CD4-positive, alpha-beta T cell treated with Interleukin-10 for 1 hour (primary cell): Measurements from ENCODE around the gene ZNF292.
"Not testable (repeated sequence)": the region's sequence is repeated elsewhere in the genome, so short reads cannot be mapped to it uniquely, and the experiment has no call there.

Source experiments
- DNase-seq: peaks from one replicate; pipeline ENCODE4 v3.0.0-alpha.2; 2020

Gene ZNF292

DNA sequence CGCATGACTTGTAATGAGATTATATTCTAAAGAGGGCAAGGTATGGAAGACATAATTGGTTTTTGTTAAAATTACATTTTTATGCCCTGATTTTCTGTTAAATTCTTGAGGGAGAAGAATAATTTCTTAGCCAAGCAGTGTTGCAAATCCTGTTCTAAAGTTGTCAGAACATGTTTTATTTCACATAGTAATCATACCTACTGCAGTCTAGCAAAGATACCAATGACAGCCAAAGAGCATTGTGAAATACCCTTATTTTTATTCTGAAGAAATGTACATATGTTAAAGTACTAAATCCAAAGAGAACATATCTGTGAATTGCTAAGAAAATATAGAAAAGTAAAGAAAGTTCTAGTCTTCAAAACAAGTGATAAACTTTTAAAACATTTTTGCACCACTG, 127.4 kb downstream of the ZNF292 start:
- DNase-seq = no peak

DNA sequence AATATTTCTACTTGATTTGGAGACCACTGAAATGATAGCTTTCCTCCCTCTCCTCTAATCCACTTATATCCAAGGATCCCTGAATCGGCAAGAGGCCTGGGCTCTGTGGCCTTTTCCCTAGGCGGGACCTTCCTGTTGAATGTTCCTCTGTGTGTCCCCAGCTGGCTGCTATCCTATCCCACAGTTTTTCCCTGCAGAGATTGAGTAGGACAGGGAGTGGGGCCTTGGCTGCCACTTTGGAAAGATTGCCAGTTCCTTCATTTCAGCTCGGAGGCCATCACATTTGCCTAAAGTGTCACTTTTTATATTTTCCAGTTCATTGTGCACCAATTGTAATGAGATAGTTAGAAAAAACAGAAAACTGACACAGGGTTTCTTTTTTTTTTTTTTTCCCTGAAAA, 128.1 kb downstream of the ZNF292 start:
- no peak for DNase-seq

DNA sequence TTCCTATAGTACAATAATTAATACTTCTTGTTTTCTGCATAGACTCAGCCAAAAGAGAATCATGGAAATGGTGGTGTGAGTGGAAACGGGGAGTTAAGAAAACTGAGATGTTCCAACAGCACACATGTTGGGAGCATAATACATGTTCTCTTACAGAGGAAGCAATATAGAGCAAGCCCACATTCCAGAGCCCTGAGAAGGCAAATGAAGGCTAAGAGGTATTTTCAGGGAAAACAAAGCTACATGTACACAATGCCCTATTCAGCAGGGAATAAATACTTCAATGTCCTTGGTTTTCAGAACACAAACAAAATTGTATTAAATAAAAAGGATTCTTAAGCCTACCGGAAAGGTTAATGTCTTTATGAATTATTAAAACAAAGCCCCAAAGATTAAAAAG, 131.9 kb downstream of the ZNF292 start:
- no peak for DNase-seq

DNA sequence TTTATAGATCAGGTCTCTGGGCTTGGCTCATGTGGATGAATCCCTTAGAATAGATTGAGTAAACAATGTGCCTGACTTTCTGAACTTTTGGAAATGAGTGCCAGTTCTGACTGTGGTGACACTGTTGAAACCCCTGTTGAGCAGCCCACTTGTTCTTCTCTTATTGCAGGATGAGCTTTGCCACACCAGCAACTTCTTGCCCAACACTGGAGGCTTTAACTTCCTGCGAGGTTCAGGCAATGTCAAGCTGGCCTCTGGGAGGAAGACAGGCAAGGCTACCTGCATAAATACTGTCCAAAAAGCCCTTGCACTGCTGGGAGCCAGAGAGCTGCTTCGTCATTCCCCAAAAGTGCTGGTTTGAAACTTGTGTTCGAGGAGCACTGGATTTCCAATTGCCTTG, 134.2 kb downstream of the ZNF292 start:
- no peak for DNase-seq

DNA sequence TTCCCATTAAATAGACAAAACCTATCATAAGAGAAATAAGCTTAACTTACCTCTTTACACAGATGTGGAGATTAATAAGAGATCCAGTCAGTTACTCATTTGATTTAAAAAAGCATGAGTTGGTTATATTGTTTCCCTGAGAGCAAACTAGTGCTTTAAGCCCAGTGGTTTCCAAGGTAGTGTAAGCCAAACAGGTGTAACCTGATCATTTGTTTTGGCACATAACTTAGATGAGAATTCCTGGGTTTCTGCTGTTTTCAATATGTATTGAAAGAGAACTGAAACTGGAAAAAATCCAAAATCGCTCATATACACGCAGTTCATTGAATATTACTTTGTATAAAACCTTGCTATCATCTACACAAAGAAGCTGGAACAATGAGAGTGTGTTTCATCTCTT, 136.5 kb downstream of the ZNF292 start:
- no peak for DNase-seq

DNA sequence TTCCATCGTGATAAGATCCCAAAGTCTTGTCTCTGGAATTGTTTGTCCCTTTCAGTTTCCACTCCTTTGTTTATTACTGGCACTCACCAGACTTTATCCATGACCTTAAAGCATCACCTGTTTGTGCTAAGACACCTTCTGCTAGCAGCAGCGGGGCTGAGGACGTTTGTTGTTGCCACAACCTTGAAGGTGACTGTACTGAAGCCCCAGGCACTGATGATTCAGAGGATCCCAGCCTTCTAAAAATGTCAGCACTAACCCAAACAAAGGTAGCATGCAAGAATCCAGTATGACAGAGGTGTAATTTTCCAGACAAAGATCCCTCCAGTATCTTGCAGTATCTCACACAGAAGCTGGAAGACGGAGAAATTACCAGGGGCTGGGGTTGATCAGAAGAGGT, 138.2 kb downstream of the ZNF292 start:
- DNase-seq = no peak

DNA sequence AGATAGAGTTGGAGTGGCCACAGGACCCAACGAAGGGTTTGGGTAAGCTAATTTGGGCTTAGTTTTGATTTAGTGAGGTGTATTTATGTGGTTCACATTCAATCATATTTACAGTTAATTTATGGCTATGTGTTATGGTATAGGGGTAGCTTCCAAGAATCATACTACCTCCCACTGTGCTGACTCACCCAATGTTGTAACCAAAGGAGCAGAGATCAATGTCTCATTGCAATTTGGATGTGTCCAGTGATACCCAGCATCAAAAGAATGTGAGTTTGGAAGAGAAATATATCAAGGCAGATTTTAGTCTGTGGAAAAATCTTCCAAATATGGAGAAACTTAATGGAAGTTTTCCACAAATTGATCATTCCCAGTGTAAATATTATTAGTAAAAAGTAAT, 141.8 kb downstream of the ZNF292 start:
- DNase-seq = no peak

DNA sequence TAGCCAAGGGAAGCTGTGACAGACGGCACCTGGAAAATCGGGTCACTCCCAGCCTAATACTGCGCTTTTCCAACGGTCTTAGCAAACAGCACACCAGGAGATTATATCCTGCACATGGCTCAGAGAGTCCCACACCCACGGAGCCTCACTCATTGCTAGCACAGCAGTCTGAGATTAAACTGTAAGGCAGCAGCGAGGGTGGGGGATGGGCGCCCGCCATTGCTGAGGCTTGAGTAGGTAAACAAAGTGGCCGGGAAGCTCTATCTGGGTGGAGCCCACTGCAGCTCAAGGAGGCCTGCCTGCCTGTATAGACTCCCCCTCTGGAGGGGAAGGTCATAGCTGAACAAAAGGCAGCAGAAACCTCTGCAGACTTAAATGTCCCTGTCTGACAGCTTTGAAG, 145.9 kb downstream of the ZNF292 start:
- not testable (repeated sequence) for DNase-seq

DNA sequence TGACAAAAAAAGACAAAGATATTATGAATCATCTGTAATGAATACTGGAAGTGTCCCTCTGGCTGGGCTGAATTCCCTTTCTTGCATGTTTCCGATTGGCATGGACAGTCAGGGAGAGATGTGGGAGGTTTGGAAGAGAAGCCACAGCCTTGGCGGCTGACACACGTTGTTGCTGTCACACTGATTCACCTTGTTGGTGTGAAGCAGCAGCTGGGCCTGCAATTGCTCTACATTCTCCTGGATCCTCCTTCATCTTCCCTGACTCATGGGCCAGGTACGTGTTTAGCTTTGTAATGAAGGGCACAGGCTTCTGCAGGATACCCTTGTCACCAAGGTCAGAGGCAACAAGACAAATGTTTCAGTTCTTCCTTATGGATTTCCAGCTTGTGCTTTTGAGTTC, 153.6 kb downstream of the ZNF292 start:
- no peak for DNase-seq

DNA sequence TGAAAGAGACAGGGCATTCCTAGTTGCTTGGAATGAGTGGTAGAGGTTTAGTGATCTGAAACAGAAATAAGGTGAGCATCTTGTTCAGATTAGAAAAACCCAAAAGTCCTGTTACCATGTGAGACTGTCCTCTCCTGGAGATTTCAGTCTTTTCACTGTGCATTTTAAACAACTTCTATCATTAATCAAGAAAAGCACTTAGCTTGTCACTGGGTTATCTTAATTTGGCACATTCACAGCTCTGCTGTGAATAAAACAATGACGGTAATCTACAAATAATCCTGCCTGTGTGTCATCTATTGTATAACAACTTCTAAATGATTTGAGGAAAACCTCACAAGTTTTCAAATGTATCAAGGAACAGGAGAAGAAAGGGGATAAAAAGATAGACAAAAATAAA, 157.5 kb downstream of the ZNF292 start:
- no peak for DNase-seq
